Transverse colon (tissue), 4 donors: ENCODE measurements around the gene KIAA0408. TPM values are rescaled to one million over a fixed set of nuclear protein-coding genes. Genes with fewer than 3 reads are reported as not detected.
"Not testable (repeated sequence)": the region's sequence is repeated elsewhere in the genome, so short reads cannot be mapped to it uniquely, and the experiment has no call there.

Experiments used
- DNase-seq: peaks from one replicate; pipeline ENCODE4 v3.0.0-alpha.2; 2019
- H3K27ac ChIP-seq, 4 donors: fragments of 200-600 bp; sonication (generic); 2 replicates each; pipeline ENCODE4 v1.5.1; 2016 to 2018; ENCODE audit warnings: inconsistent platforms in 4 of 4
- H3K27me3 ChIP-seq: fragments of 200-600 bp; sonication (generic); 2 replicates; pipeline ENCODE4 v1.5.1; 2017; ENCODE audit warnings: inconsistent platforms
- H3K36me3 ChIP-seq, 4 donors: fragments of 200-600 bp; sonication (generic); 2 replicates each; pipeline ENCODE4 v1.5.1; 2017 to 2019; ENCODE audit warnings: inconsistent platforms in 4 of 4
- H3K4me1 ChIP-seq, 4 donors: fragments of 200-600 bp; sonication (generic); 2 replicates each; pipeline ENCODE4 v1.5.1; 2017 to 2020; ENCODE audit warnings: inconsistent platforms in 4 of 4
- H3K4me3 ChIP-seq, 4 donors: fragments of 200-600 bp; sonication (generic); 1 replicate in 1 of 4; 2 replicates in 3 of 4; pipeline versions ENCODE4 v1.5.1 to v1.6.1; 2017 to 2019; ENCODE audit warnings: inconsistent platforms in 4 of 4
- H3K9me3 ChIP-seq, 2 donors: fragments of 200-600 bp; sonication (generic); 2 replicates each; pipeline ENCODE4 v1.5.1; 2017 to 2019; ENCODE audit warnings: inconsistent platforms in 2 of 2
- CTCF ChIP-seq, 5 experiments: fragments of 200-600 bp in 3 of 5; fragments of 450-650 bp in 2 of 5; sonication (generic) in 3 of 5; IDR thresholded peaks; 1 replicate in 2 of 5; 2 replicates in 3 of 5; pipeline ENCODE4 v1.5.1; 2016 to 2017; ENCODE audit warnings: antibody characterized with exemption in 5 of 5, inconsistent platforms in 3 of 5, mild to moderate bottlenecking in 2 of 5, moderate library complexity in 1 of 5
- EP300 ChIP-seq: sonication (generic); formaldehyde crosslinking; IDR thresholded peaks from one replicate; pipeline ENCODE4 v1.6.1; 2017; ENCODE audit warnings: antibody characterized with exemption, low read depth
- POLR2A ChIP-seq: fragments of 450-650 bp; IDR thresholded peaks from one replicate; pipeline ENCODE4 v1.6.1; 2016; ENCODE audit warnings: antibody characterized with exemption, mild to moderate bottlenecking, moderate library complexity
- POLR2AphosphoS5 ChIP-seq, 3 donors: sonication (generic); formaldehyde crosslinking; IDR thresholded peaks; one replicate each; pipeline ENCODE4 v1.6.1; 2016; ENCODE audit warnings: antibody characterized with exemption in 3 of 3
- WGBS, 2 donors: methylation state at CpG; one replicate each; pipeline ENCODE4 v1.1.5; 2018; ENCODE audit warnings: low coverage in 1 of 2; 5-methylcytosine and 5-hydroxymethylcytosine counted together
- in situ Hi-C, 4 donors: fragments of 200-750 bp; cut with MboI; loops; one replicate each; pipeline versions ENCODE4 v1.15.0 to v1.15.1; 2017; ENCODE audit warnings: low sequenced_read_pairs in 3 of 4, low pct_ligation_motif_present in 1 of 4, low pct_unique_long_range_greater_than_20kb in 1 of 4
- intact Hi-C: fragments of 100-400 bp; cut with DNase I; formaldehyde crosslinking; loops from one replicate; pipeline ENCODE4 v1.15.1; 2023; ENCODE audit warnings: low total_unique reads
- total RNA-seq, 4 donors: library from RNA; depleted of rRNA; stranded (reverse); fragments of >200 nt; gene quantifications; one replicate each; pipeline ENCODE4 v1.1.0, GENCODE V29; 2016

Gene KIAA0408
- total RNA-seq, 4 donors from 2014 or later: 4.9 to 8.9 (median 7.3) TPM

- TF ChIP-seq EP300 (no peak), POLR2A (no peak), CTCF (IDR thresholded peaks at IDR 0.05) (no peak), POLR2AphosphoS5 (IDR thresholded peaks at IDR 0.05) (no peak)
- no peaks in the 10 kb centered on the region for H3K36me3 ChIP-seq
- intact Hi-C loops (no loop called here), in situ Hi-C loops (loop anchor here in 1 of 4 donors (25.0 kb wide), 1 partner anchor 112 kb away; no protein-coding TSS in a partner anchor)
- H3K27me3 ChIP-seq: no peaks in the 10 kb centered on the region
- H3K9me3 ChIP-seq: no peaks in the 10 kb centered on the region
- no peak overlapping the region for H3K4me3 ChIP-seq
- H3K4me1 ChIP-seq: peaks cover 0 to 8% (median 4%) of the 10 kb centered on the region in 4 donors
- 15 to 44% methylated on average over 2 of the region's 2 CpGs for WGBS, 2 donors
- no peak for DNase-seq
- H3K27ac ChIP-seq: peak overlapping the region in 1 of 4 donors; percentile 44
Measured at GRCh38 chr6:127423921-127424320, 35.3 kb downstream of the KIAA0408 start.

GRCh38 chr6:127421164-127421563, 38.0 kb downstream of the KIAA0408 start:
- H3K4me3 ChIP-seq, DNase-seq, intact Hi-C loops, H3K27me3 ChIP-seq, H3K4me1 ChIP-seq, H3K9me3 ChIP-seq, H3K36me3 ChIP-seq: not testable (repeated sequence)
- in situ Hi-C loops: loop anchor here in 1 of 4 donors (25.0 kb wide), 1 partner anchor 109 kb away; no protein-coding TSS in a partner anchor
- H3K27ac ChIP-seq: peak overlapping the region in 1 of 4 donors; percentile 3
- WGBS, 2 donors: 30 to 65% methylated on average over 2 to 3 of the region's 3 CpGs

- H3K36me3 ChIP-seq: no peaks in the 10 kb centered on the region
- TF ChIP-seq POLR2AphosphoS5 (IDR thresholded peaks at IDR 0.05) (no peak), EP300 (no peak), CTCF (IDR thresholded peaks at IDR 0.05) (peak; percentile 40 to 51 (median 50)), POLR2A (no peak)
- H3K9me3 ChIP-seq: no peaks in the 10 kb centered on the region
- WGBS, 2 donors: 0 to 2% methylated on average over 1 to 2 of the region's 2 CpGs
- peak overlapping the region in 1 of 4 donors; percentile 3 for H3K27ac ChIP-seq
- peaks cover 0 to 8% (median 4%) of the 10 kb centered on the region in 4 donors for H3K4me1 ChIP-seq
- intact Hi-C loops: no loop called here
- no peak overlapping the region for H3K4me3 ChIP-seq
- DNase-seq: peak; percentile 64
- in situ Hi-C loops: loop anchor here in 1 of 4 donors (25.0 kb wide), 1 partner anchor 108 kb away; no protein-coding TSS in a partner anchor
- no peaks in the 10 kb centered on the region for H3K27me3 ChIP-seq
Measured at GRCh38 chr6:127420556-127420955, 38.6 kb downstream of the KIAA0408 start.

GRCh38 chr6:127415096-127415495, 44.1 kb downstream of the KIAA0408 start:
- 87% methylated on average over 2 of the region's 2 CpGs for WGBS, 2 donors
- no peak for TF ChIP-seq POLR2AphosphoS5 (IDR thresholded peaks at IDR 0.05)
- no peak for TF ChIP-seq CTCF (IDR thresholded peaks at IDR 0.05)
- no peak for TF ChIP-seq EP300
- TF ChIP-seq POLR2A: no peak
- no peaks in the 10 kb centered on the region for H3K36me3 ChIP-seq
- H3K4me1 ChIP-seq: peaks cover 0 to 10% (median under 1%) of the 10 kb centered on the region in 4 donors
- H3K27me3 ChIP-seq: no peaks in the 10 kb centered on the region
- intact Hi-C loops (loop anchor here (10.0 kb wide), 1 partner anchor 50 kb away; no protein-coding TSS in a partner anchor), in situ Hi-C loops (loop anchor here in 2 of 4 donors (10.0 to 25.0 kb wide), 2 partner anchors 100 to 103 kb away; no protein-coding TSS in a partner anchor)
- no peak overlapping the region for H3K4me3 ChIP-seq
- no peak overlapping the region for H3K27ac ChIP-seq
- H3K9me3 ChIP-seq: no peaks in the 10 kb centered on the region
- DNase-seq: no peak

- H3K4me1 ChIP-seq, H3K9me3 ChIP-seq, H3K27me3 ChIP-seq, H3K4me3 ChIP-seq, H3K36me3 ChIP-seq, H3K27ac ChIP-seq: not testable (repeated sequence)
- WGBS, 2 donors: 51% methylated on average over 3 of the region's 4 CpGs; no CpG with 5 or more reads in 1 of the 2 donors
- DNase-seq: peak; percentile 79
- in situ Hi-C loops (loop anchor here in 2 of 4 donors (10.0 to 25.0 kb wide), 2 partner anchors 98 to 101 kb away; no protein-coding TSS in a partner anchor), intact Hi-C loops (loop anchor here (10.0 kb wide), 1 partner anchor 48 kb away; no protein-coding TSS in a partner anchor)
Measured at GRCh38 chr6:127413123-127413522, 46.1 kb downstream of the KIAA0408 start.

- not testable (repeated sequence) for H3K27me3 ChIP-seq, H3K4me1 ChIP-seq, H3K4me3 ChIP-seq, H3K9me3 ChIP-seq, H3K36me3 ChIP-seq, H3K27ac ChIP-seq, DNase-seq
- 92 to 97% methylated on average over 6 to 8 of the region's 8 CpGs for WGBS, 2 donors
- in situ Hi-C loops: loop anchor here in 2 of 4 donors (10.0 to 25.0 kb wide), 2 partner anchors 97 to 100 kb away; no protein-coding TSS in a partner anchor
- intact Hi-C loops: loop anchor here (10.0 kb wide), 1 partner anchor 47 kb away; no protein-coding TSS in a partner anchor
Measured at GRCh38 chr6:127412016-127412415, 47.2 kb downstream of the KIAA0408 start.
